ENCODE results near the gene BPIFB3.

BPIFB3 gene

DNA sequence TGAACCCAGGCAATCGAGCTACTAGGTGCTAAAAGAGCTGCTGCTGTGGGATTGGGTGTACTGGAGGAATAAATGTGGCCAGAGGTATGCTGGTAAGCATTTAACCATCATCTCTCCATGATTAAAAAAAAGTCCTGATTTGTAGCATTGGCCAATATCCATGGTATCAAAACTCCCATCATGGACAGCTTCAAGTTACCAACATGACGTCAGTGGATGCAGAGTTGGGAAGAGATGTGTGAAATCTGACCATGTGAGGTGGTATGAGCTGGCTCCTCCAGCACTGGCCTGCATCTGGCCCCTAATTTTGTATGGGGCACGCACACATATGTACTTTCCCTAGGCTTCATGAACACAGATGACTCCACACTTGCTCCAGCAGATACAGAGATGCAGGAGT lies 37.4 kb downstream of the BPIFB3 start:
- no peak overlapping the region for H3K4me3 ChIP-seq (ENCODE audit: low read depth, low read length)
- POLR2A ChIA-PET, result no interaction called here
- no peaks in the 10 kb centered on the region for H3K9me3 ChIP-seq (ENCODE audit: control insufficient read depth, insufficient read depth, low read depth, low read length)
- no peaks in the 10 kb centered on the region for H3K36me3 ChIP-seq (ENCODE audit: control insufficient read depth in 2 of 2, insufficient read depth in 1 of 2, low read length in 2 of 2)
- no peak for TF ChIP-seq ZFP37 (tag by site-specific recombination; IDR thresholded peaks at IDR 0.05)
- TF ChIP-seq ELK4 (IDR thresholded peaks at IDR 0.05; ENCODE audit: borderline replicate concordance, low read depth, low read length), result no peak
- no peak overlapping the region for H3K27ac ChIP-seq (ENCODE audit: extremely low read depth, low read depth, low read length)
- no peaks in the 10 kb centered on the region for H3K4me1 ChIP-seq (ENCODE audit: control insufficient read depth, insufficient read depth, low read length)
- CTCF ChIA-PET, result interaction anchor here (0.6 to 3.1 kb wide), 3 partner anchors 116 to 302 kb away, joined by 3 to 11 read pairs (median 4); no protein-coding TSS in a partner anchor

DNA sequence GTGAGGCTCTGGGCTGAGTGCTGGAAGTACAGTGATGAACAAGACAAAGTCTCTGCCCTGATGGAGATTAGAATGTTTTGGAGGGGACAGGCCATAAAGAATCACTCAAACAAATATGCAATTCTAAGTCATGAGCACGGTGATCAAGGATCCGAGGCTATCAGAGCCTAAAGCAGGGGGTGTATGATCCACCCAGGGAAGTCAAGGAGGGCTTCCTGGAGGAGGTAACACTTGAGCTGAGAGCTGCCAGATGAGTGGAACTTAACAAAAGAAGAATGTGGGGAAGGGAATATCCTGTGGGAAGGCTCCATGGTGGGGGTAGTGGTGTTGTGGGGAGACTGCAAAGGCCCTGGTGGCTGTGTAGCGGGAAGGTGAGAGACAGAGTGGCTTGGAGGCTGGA lies 38.0 kb downstream of the BPIFB3 start:
- ChIA-PET CTCF (interaction anchor here (1.0 to 3.1 kb wide), 2 partner anchors 15 to 190 kb away, joined by 3 to 11 read pairs; no protein-coding TSS in a partner anchor), POLR2A (no interaction called here)
- no peaks in the 10 kb centered on the region for H3K36me3 ChIP-seq (ENCODE audit: control insufficient read depth in 2 of 2, insufficient read depth in 1 of 2, low read length in 2 of 2)
- H3K9me3 ChIP-seq (ENCODE audit: control insufficient read depth, insufficient read depth, low read depth, low read length), result no peaks in the 10 kb centered on the region
- no peak overlapping the region for H3K4me3 ChIP-seq (ENCODE audit: low read depth, low read length)
- no peak overlapping the region for H3K27ac ChIP-seq (ENCODE audit: extremely low read depth, low read depth, low read length)
- no peaks in the 10 kb centered on the region for H3K4me1 ChIP-seq (ENCODE audit: control insufficient read depth, insufficient read depth, low read length)
- no peak for TF ChIP-seq ZNF555 (tag by site-specific recombination; conservative IDR thresholded peaks at IDR 0.05)
- TF ChIP-seq, protein P1, sequence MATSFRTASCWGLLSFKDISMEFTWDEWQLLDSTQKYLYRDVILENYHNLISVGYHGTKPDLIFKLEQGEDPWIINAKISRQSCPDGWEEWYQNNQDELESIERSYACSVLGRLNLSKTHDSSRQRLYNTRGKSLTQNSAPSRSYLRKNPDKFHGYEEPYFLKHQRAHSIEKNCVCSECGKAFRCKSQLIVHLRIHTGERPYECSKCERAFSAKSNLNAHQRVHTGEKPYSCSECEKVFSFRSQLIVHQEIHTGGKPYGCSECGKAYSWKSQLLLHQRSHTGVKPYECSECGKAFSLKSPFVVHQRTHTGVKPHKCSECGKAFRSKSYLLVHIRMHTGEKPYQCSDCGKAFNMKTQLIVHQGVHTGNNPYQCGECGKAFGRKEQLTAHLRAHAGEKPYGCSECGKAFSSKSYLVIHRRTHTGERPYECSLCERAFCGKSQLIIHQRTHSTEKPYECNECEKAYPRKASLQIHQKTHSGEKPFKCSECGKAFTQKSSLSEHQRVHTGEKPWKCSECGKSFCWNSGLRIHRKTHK (tag by site-specific recombination; IDR thresholded peaks at IDR 0.05), result no peak
- no peak for TF ChIP-seq ZNF155 (tag by site-specific recombination; IDR thresholded peaks at IDR 0.05)
- TF ChIP-seq TRIM28 (IDR thresholded peaks at IDR 0.05; ENCODE audit: borderline replicate concordance, low read length), result no peak
- TF ChIP-seq GFI1B (tag by site-specific recombination; IDR thresholded peaks at IDR 0.05), result no peak
- no peak for TF ChIP-seq ZNF341 (tag by site-specific recombination; IDR thresholded peaks at IDR 0.05; ENCODE audit: low read depth)

- H3K9me3 ChIP-seq (ENCODE audit: control insufficient read depth, insufficient read depth, low read depth, low read length), result no peaks in the 10 kb centered on the region
- no peaks in the 10 kb centered on the region for H3K4me1 ChIP-seq (ENCODE audit: control insufficient read depth, insufficient read depth, low read length)
- ChIA-PET POLR2A (no interaction called here), CTCF (interaction anchor here (0.6 to 1.0 kb wide), 2 partner anchors 15 to 302 kb away, joined by 3 to 4 read pairs; no protein-coding TSS in a partner anchor)
- H3K36me3 ChIP-seq (ENCODE audit: control insufficient read depth in 2 of 2, insufficient read depth in 1 of 2, low read length in 2 of 2), result no peaks in the 10 kb centered on the region
- H3K4me3 ChIP-seq (ENCODE audit: low read depth, low read length), result no peak overlapping the region
- no peak overlapping the region for H3K27ac ChIP-seq (ENCODE audit: extremely low read depth, low read depth, low read length)
- no peak for TF ChIP-seq ZBTB7A (tag by site-specific recombination; IDR thresholded peaks at IDR 0.05; ENCODE audit: low read depth)
- no peak for TF ChIP-seq GLIS2 (tag by site-specific recombination; IDR thresholded peaks at IDR 0.05)
- TF ChIP-seq ZNF610 (tag by site-specific recombination; IDR thresholded peaks at IDR 0.05; ENCODE audit: borderline replicate concordance), result no peak
- no peak for TF ChIP-seq PRDM4 (tag by site-specific recombination; IDR thresholded peaks at IDR 0.05)
- TF ChIP-seq, protein P1 (tag by site-specific recombination; IDR thresholded peaks at IDR 0.05), result no peak
- no peak for TF ChIP-seq ZNF513 (tag by site-specific recombination; IDR thresholded peaks at IDR 0.05)
- TF ChIP-seq ZFP41 (tag by site-specific recombination; IDR thresholded peaks at IDR 0.05; ENCODE audit: borderline replicate concordance), result no peak
- no peak for TF ChIP-seq ZNF777 (tag by site-specific recombination; IDR thresholded peaks at IDR 0.05; ENCODE audit: borderline replicate concordance)
- TF ChIP-seq, protein P2, sequence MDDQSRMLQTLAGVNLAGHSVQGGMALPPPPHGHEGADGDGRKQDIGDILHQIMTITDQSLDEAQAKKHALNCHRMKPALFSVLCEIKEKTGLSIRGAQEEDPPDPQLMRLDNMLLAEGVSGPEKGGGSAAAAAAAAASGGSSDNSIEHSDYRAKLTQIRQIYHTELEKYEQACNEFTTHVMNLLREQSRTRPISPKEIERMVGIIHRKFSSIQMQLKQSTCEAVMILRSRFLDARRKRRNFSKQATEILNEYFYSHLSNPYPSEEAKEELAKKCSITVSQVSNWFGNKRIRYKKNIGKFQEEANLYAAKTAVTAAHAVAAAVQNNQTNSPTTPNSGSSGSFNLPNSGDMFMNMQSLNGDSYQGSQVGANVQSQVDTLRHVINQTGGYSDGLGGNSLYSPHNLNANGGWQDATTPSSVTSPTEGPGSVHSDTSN (CRISPR knock-in tag; IDR thresholded peaks at IDR 0.05), result no peak
- no peak for TF ChIP-seq ZNF423 (tag by site-specific recombination; IDR thresholded peaks at IDR 0.05)
- no peak for TF ChIP-seq KLF9 (tag by site-specific recombination; IDR thresholded peaks at IDR 0.05; ENCODE audit: low read depth)
- no peak for TF ChIP-seq ZNF221 (tag by site-specific recombination; IDR thresholded peaks at IDR 0.05; ENCODE audit: borderline replicate concordance)
Observed at GRCh38 chr20:33092361-33092760, 38.7 kb downstream of the BPIFB3 start.

All from HEK293 (cell line).